ENCODE data around the gene TRABD. TPM values are rescaled to one million over a fixed set of nuclear protein-coding genes. Genes with fewer than 3 reads are reported as not detected.

Gene TRABD
- total RNA-seq, 1 donor from 2014 or later: 43.7 TPM

- DNase-seq (no peak), ATAC-seq (no peak)
- Histone ChIP-seq H3K9me3 (no peaks in the 10 kb centered on the region), H3K4me1 (peaks cover 22% of the 10 kb centered on the region), H3K4me3 (no peak overlapping the region), H3K27ac (peak overlapping the region; percentile 81), H3K36me3 (peaks cover 53% of the 10 kb centered on the region), H3K27me3 (ENCODE audit: low read depth) (no peaks in the 10 kb centered on the region)
- intact Hi-C loops (cut with DNase I): no loop called here
- no peak for TF ChIP-seq CTCF (IDR thresholded peaks at IDR 0.05)
Measured at GRCh38 chr22:50199251-50199721, 13.6 kb downstream of the TRABD start.

- intact Hi-C loops (cut with DNase I): no loop called here
- Histone ChIP-seq H3K27me3 (ENCODE audit: low read depth) (no peaks in the 10 kb centered on the region), H3K36me3 (peaks cover 52% of the 10 kb centered on the region), H3K9me3 (no peaks in the 10 kb centered on the region), H3K4me1 (peaks cover 22% of the 10 kb centered on the region), H3K4me3 (peak overlapping the region; percentile 77), H3K27ac (peak overlapping the region; percentile 81)
- TF ChIP-seq CTCF (IDR thresholded peaks at IDR 0.05): no peak
- DNase-seq (no peak), ATAC-seq (peak; percentile 3 to 24)
Measured at GRCh38 chr22:50199829-50200460, 14.2 kb downstream of the TRABD start.

- DNase-seq (peak; percentile 93), ATAC-seq (peak; percentile 94 to 95)
- Histone ChIP-seq H3K9me3 (no peaks in the 10 kb centered on the region), H3K27ac (peak within 1 kb of the TSS; percentile 81), H3K27me3 (ENCODE audit: low read depth) (no peaks in the 10 kb centered on the region), H3K36me3 (peaks cover 51% of the 10 kb centered on the region), H3K4me1 (peaks cover 22% of the 10 kb centered on the region), H3K4me3 (peak within 1 kb of the TSS; percentile 77)
- TF ChIP-seq CTCF (IDR thresholded peaks at IDR 0.05): no peak
- intact Hi-C loops (cut with DNase I): no loop called here
Measured at GRCh38 chr22:50200461-50201190, 14.9 kb downstream of the TRABD start, which contains the start of gene SELENOO. TSS of gene SELENOO (plus strand) at chr22:50201011. CDS start at chr22:50201037, 26 bp downstream.

- Histone ChIP-seq H3K27me3 (ENCODE audit: low read depth) (no peaks in the 10 kb centered on the region), H3K9me3 (no peaks in the 10 kb centered on the region), H3K36me3 (peaks cover 50% of the 10 kb centered on the region), H3K4me1 (peaks cover 25% of the 10 kb centered on the region), H3K4me3 (peak overlapping the region; percentile 77), H3K27ac (peak overlapping the region; percentile 81)
- no peak for TF ChIP-seq CTCF (IDR thresholded peaks at IDR 0.05)
- ATAC-seq: peak; percentile 37 to 55
- DNase-seq: no peak
- intact Hi-C loops (cut with DNase I): no loop called here
Measured at GRCh38 chr22:50201191-50202129, 15.7 kb downstream of the TRABD start.

- Histone ChIP-seq H3K36me3 (peaks cover 50% of the 10 kb centered on the region), H3K4me1 (peaks cover 32% of the 10 kb centered on the region)
Measured at GRCh38 chr22:50202130-50202666, 16.5 kb downstream of the TRABD start.

More at GRCh38 chr22:50202130-50202666, 16.5 kb downstream of the TRABD start:
- ATAC-seq (no peak), DNase-seq (no peak)
- peak overlapping the region; percentile 77 for H3K4me3 ChIP-seq
- intact Hi-C loops (cut with DNase I): no loop called here
- no peaks in the 10 kb centered on the region for H3K27me3 ChIP-seq (ENCODE audit: low read depth)
- H3K9me3 ChIP-seq: no peaks in the 10 kb centered on the region
- H3K27ac ChIP-seq: no peak overlapping the region
- TF ChIP-seq CTCF (IDR thresholded peaks at IDR 0.05): no peak

Data from lower lobe of right lung (tissue), 2 donors.